Left forelimb (tissue), 1 donor: ENCODE results near the gene HNF1B.

Source experiments
- DNase-seq: peaks from one replicate; pipeline ENCODE4 v3.0.0-alpha.2; 2018; ENCODE audit warnings: low spot score

Gene HNF1B

GRCh38 chr17:37736428-37736827 lies 8.4 kb downstream of the HNF1B start:
- DNase-seq = no peak

DNA sequence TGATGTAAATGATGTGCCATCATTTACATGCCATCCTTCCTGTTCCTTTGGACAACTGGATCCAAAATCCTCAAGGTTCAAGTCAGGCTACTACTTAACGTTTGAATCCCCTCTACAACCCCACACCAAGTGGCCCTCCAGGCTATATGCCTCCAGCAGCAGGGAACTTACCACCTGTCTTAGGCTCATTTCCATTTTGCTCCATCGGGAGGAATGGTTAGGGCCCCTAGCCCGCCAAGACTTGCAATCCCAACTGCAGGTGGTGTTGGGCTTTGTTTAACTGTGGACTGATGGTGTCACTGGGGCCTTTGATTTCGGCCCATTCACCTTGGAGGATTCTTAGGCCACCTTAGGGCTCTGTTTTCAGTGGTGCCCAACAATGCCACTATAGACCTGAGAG lies 9.7 kb downstream of the HNF1B start:
- no peak for DNase-seq

DNA sequence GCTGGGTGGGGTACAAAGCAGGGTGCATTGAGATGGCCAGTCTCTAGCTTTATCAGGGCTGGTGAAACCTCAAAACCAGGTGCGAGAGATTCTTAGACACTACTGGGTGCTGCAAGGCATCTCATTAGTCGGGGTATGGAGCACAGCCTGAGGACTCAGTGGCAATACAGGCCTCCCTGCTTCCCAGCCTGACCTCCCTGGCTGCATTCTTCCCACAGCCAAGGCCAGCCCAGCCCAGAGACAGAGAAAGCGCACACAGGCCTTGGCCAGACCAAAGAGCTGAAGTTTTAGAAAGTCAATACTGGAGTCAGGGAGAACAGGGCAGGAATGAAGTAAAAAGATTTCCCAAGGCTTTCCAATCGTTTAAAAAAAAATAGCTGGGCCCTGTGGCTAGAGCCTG lies 12.5 kb downstream of the HNF1B start:
- DNase-seq = no peak

- no peak for DNase-seq
Observed at GRCh38 chr17:37731056-37731455, 13.8 kb downstream of the HNF1B start.

GRCh38 chr17:37729905-37730304 lies 15.0 kb downstream of the HNF1B start:
- no peak for DNase-seq

DNA sequence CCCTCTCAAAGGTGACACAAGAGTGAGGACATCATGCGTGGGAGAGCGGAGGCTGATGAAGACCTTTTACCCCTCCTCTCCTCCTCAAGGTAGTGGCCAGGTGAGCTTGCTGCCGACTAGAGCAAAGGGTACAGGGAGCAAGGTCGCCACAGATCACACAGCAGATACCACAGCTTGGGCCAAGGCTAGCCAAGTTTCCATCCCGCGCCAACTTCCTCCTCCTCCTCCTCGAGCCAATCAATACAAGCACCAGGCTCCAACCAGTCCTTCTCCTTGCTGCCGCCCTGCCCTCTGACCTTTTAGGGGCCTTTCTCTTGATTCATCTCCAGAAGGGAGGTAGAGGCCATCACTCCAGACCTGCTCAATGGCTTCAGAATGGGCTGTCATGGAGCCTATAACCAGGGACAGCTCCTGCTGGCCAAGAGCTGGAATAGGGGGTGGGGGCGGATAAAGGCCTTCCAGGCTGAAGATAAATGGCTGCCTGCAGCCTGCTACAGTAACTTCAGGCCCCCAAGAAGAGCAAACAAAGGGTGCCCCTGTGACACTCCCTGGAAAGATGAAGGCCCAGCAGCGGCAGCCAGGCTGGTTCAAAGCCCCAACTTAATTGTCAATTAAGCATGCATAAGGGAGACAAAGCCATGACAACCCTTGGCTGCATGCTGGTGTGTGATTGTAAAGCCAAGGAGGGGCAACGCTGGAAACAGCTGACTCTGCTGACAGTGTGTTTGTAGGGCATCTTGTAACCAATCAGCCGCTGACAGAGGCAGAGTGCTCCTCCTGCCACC lies 17.8 kb downstream of the HNF1B start:
- DNase-seq = no peak

DNA sequence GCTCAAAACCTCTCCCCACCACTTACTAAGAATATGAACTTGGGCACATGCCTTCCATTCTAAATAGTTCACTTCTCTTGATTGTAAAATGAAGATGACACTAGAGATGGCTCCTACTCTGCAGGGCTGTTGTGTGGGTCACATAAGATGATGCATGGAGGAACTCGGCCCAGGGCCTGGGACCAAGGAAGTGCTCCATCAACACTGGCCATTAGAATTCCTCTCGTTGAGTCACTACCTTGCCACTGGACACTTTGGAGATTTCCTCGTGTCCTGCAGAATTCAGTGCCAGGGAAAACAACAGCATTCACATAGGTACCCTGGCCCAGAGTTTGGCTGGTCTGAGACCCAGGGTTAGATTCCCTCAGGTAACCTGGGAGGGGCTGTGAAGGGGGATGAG lies 18.6 kb downstream of the HNF1B start:
- no peak for DNase-seq

- DNase-seq = no peak
Observed at GRCh38 chr17:37725601-37726146, 19.2 kb downstream of the HNF1B start.

- no peak for DNase-seq
Observed at GRCh38 chr17:37725021-37725595, 19.8 kb downstream of the HNF1B start.

DNA sequence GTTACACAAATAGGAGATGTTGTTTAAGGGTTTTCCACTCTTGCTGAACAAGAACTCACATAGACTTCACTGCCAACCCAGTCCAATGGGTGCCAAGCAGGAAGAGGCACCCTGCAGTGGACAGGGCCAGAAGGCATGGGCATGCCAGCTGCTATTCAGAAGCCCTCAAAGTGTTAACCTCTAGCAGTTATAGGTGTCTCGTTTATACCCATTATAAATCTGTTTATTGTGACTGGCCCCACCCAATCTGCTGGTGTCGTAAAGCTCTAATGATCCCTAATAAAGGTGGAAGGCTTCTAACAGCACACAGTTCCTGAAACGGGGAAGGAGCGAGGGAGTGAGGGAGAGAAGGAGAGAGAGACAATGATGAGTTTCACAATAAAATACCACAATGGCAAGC lies 23.9 kb downstream of the HNF1B start:
- DNase-seq = no peak

GRCh38 chr17:37719866-37720265 lies 25.0 kb downstream of the HNF1B start:
- no peak for DNase-seq

DNA sequence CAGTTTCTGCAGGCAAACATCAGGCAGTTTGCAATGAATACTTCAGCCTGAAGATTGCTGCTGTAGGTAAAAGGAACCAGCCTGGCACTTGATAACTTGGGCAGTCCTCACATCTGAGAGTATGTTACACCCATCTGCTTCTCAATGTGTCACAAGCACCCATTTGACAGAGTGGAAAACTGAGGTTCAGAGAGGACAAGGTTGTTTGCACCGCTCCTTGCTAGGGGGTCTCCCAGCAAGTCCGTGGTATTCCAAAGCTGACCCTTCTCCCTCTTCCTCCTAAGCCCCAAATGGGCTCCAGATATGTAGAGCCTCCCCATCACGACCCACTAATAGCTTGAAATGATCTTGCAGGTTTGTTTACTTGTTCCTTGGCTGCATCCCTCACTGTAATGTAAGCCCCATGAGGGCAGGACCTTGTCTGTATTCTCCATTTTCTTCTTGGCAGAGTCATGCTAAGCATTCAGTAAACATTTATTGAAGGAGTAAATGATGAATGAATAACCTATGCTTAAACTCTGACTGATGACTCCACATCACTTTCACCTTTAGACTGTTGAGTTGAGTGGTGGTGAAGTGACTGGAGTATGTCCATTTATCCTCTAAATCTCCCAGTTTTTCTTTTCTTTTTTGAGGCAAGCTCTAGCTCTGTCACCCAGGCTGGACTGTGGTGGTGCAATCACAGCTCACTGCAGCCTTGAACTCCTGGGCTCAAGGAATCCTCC lies 26.4 kb downstream of the HNF1B start:
- DNase-seq = no peak

DNA sequence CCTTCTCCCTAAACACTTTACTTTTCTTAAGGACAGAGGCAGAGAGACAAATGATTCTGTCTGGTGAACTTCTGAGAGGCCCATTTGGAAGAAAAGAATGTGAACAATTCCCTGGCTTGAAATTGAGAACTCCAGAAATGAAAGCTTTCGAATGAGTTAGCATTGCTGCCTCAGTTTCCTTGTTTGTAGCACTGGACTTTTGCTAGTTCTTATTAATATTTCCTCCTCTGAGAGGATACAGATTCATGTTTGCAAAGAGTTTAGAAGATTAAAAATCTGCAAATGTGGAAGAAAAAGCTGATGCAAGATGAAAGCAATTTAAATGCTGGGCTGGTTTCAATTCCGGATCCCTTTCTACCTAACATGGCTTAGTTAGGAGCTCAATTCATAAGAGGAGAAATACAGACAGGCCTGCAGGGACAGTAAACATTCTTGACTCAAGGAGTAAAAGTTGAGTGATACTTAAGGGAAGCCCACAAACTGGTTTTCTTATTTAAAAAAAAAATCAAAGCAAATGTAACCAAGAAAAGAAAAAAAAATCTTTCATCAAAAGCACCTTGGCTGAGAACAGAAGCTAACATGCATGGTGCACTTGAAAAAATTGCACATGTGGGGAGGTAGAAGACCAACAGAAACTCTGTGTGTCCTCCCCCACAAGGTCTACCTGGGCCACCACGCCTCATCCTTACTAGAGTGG lies 27.1 kb downstream of the HNF1B start:
- DNase-seq = no peak

DNA sequence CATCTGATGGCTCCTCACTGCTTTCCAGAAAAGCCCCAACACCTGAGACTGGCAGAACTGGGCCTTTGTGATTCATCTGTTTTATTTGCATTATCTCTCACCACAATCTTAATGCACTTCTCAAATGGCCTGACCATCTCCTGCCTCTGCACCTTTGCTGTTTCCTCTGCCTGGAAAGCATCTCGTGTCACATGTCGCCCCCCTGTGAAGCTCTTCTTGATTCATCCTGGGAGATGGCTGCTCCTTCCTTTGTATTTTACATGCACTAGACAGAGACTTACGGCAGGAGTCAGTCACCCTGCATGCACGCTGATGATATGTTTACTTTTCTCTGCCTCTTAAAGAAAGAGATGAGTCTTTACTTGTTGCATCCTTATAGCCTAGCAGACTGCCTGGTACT lies 30.0 kb downstream of the HNF1B start:
- no peak for DNase-seq

GRCh38 chr17:37713624-37714023 lies 31.2 kb downstream of the HNF1B start:
- no peak for DNase-seq

- DNase-seq = no peak
Observed at GRCh38 chr17:37713028-37713431, 31.8 kb downstream of the HNF1B start.

- DNase-seq = no peak
Observed at GRCh38 chr17:37711113-37711512, 33.7 kb downstream of the HNF1B start.

GRCh38 chr17:37710344-37710886 lies 34.4 kb downstream of the HNF1B start:
- DNase-seq = no peak

DNA sequence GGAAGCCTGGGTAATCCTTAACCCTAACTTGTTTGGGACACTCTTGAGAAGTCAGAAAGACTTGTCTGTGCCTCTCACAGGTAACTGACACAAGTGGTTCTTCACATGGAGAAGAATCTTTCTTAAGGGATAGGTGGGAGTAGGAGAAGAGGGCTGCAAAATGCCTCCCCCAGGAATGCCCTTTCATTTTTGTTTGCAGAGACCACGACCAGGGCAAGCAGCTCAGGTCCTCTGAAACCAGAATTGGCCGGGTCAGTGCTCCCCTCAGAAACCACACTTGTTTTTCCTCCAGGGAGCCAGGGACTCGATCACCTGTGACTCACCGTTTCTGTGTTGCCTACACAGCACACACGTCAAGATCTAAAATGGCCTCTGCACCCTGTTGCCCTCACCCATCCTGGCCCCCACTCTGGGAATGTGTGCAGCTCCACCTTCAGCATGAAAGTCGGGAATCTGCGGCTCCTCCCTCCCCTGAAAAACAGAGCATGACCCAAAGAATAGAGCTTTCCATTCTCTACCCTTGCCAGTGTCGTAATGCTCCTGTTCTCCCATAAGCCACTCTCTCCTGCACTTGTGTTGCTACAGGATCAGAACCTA lies 36.1 kb downstream of the HNF1B start:
- no peak for DNase-seq

DNA sequence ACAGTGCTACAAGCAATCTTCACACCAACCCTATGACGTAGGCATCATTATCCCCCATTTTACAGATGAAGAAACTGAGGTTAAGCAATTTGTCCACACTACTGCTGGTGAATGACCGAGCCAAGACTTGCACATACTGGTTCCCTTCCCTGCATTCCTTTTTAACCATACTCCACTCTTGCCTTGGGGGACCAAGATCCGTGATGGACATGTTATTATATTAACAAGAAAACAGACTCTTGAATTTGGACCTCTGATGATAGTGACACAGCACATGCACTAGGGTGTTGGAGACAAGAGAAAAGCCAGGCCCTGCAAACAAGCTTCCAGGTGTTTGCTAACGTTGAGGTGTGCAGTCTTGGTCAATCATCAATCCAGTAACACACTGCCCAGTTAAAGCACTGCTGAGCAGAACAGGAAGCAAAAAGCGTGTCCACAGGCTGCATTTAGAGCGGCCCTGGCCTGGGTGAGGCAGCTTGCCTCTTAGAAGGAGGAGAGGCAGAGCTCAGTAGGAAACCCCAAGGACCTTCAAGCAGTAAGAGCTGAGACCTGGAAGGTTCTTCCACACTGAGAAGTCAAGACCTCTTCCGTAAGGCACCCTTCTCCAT lies 36.7 kb downstream of the HNF1B start:
- no peak for DNase-seq

GRCh38 chr17:37706446-37706845 lies 38.4 kb downstream of the HNF1B start:
- DNase-seq = no peak
